Effector CD4-positive, alpha-beta T cell (primary cell): ENCODE data around the gene SLC25A33.
A peak's percentile ranks its signal among the peaks of the same experiment; 100 is the strongest.

Experiments used
- DNase-seq: peaks from one replicate; pipeline ENCODE4 v3.0.0-alpha.2; 2020

The SLC25A33 gene

GRCh38 chr1:9628541-9629444, 89.5 kb downstream of the SLC25A33 start:
- DNase-seq, result peak; percentile 49

GRCh38 chr1:9629445-9630201, 90.4 kb downstream of the SLC25A33 start:
- DNase-seq, result peak; percentile 53

GRCh38 chr1:9630331-9631111, 91.3 kb downstream of the SLC25A33 start:
- DNase-seq, result no peak

GRCh38 chr1:9631613-9632012, 92.3 kb downstream of the SLC25A33 start:
- DNase-seq, result no peak

- no peak for DNase-seq
These were observed 94.2 kb downstream of the SLC25A33 start for GRCh38 chr1:9633493-9633892.

GRCh38 chr1:9634582-9634981, 95.3 kb downstream of the SLC25A33 start:
- DNase-seq, result no peak
